ENCODE measurements around the gene ADORA3.
"Not testable (repeated sequence)": the region's sequence is repeated elsewhere in the genome, so short reads cannot be mapped to it uniquely, and the experiment has no call there.

ADORA3 gene

GRCh38 chr1:111503585-111504060 lies at the start of gene ADORA3, which contains the start of gene TMIGD3:
Gene ADORA3, minus strand, starts transcription at chr1:111503633. Its CDS starts 279 bp downstream, at chr1:111503354.
Gene TMIGD3, minus strand, starts transcription at chr1:111503633. Its CDS starts 279 bp downstream, at chr1:111503354.
- DNase-seq (ENCODE audit: low read depth) = no peak

- DNase-seq (ENCODE audit: low read depth) = peak; percentile 82
Measured at GRCh38 chr1:111553196-111553595, 49.8 kb upstream of the ADORA3 start.

GRCh38 chr1:111552587-111552986 lies 49.2 kb upstream of the ADORA3 start:
- no peak for DNase-seq (ENCODE audit: low read depth)

- no peak for DNase-seq (ENCODE audit: low read depth)
Measured at GRCh38 chr1:111551623-111552411, 48.4 kb upstream of the ADORA3 start.

GRCh38 chr1:111547786-111548185 lies 44.4 kb upstream of the ADORA3 start:
- not testable (repeated sequence) for DNase-seq (ENCODE audit: low read depth)

- no peak for DNase-seq (ENCODE audit: low read depth)
Measured at GRCh38 chr1:111542187-111542586, 38.8 kb upstream of the ADORA3 start.

- DNase-seq (ENCODE audit: low read depth) = peak; percentile 37
Measured at GRCh38 chr1:111541721-111542120, 38.3 kb upstream of the ADORA3 start.

- no peak for DNase-seq (ENCODE audit: low read depth)
Measured at GRCh38 chr1:111540928-111541327, 37.5 kb upstream of the ADORA3 start.

GRCh38 chr1:111538343-111539025 lies 35.1 kb upstream of the ADORA3 start:
- DNase-seq (ENCODE audit: low read depth) = peak; percentile 59

- DNase-seq (ENCODE audit: low read depth) = no peak
Measured at GRCh38 chr1:111535256-111536191, 32.1 kb upstream of the ADORA3 start.

- DNase-seq (ENCODE audit: low read depth) = no peak
Measured at GRCh38 chr1:111520053-111520452, 16.6 kb upstream of the ADORA3 start.

GRCh38 chr1:111517469-111518225 lies 14.2 kb upstream of the ADORA3 start:
- DNase-seq (ENCODE audit: low read depth) = no peak

GRCh38 chr1:111516005-111516535 lies 12.6 kb upstream of the ADORA3 start:
- DNase-seq (ENCODE audit: low read depth) = peak; percentile 52

GRCh38 chr1:111515291-111516004 lies 12.0 kb upstream of the ADORA3 start:
- DNase-seq (ENCODE audit: low read depth) = peak; percentile 47

GRCh38 chr1:111513410-111514020 lies 10.1 kb upstream of the ADORA3 start:
- DNase-seq (ENCODE audit: low read depth) = no peak

GRCh38 chr1:111512931-111513330 lies 9.5 kb upstream of the ADORA3 start:
- no peak for DNase-seq (ENCODE audit: low read depth)

GRCh38 chr1:111512132-111512889 lies 8.9 kb upstream of the ADORA3 start:
- no peak for DNase-seq (ENCODE audit: low read depth)

- no peak for DNase-seq (ENCODE audit: low read depth)
Measured at GRCh38 chr1:111511370-111511769, 7.9 kb upstream of the ADORA3 start.

GRCh38 chr1:111509997-111510375 lies 6.6 kb upstream of the ADORA3 start:
- no peak for DNase-seq (ENCODE audit: low read depth)

Measured in amniotic epithelial cell (primary cell).